GM12891 (cell line): Measurements from ENCODE around the gene THPO.

Experiments
- DNase-seq: peaks from one replicate; pipeline ENCODE4 v3.0.0; 2011; ENCODE audit warnings: low spot score; ENCODE audit not compliant: insufficient read length
- FAIRE-seq: peaks from 2 replicates; lab custom pipeline; 2011; peaks lifted over from hg19 to GRCh38; lab: Jason Lieb, UNC
- PAX5 ChIP-seq: IDR thresholded peaks from 2 replicates; pipeline ENCODE4 v1.6.1; 2011; ENCODE audit warnings: low read length, moderate library complexity, mild to moderate bottlenecking; ENCODE audit not compliant: insufficient read depth, severe bottlenecking
- POLR2A ChIP-seq: IDR thresholded peaks from 2 replicates; pipeline ENCODE4 v1.6.1; 2011; ENCODE audit warnings: low read depth, low read length, control low read depth
- POLR2AphosphoS5 ChIP-seq: IDR thresholded peaks from 2 replicates; pipeline ENCODE4 v1.6.1; 2011; ENCODE audit warnings: low read depth, low read length, control low read depth
- POU2F2 ChIP-seq: IDR thresholded peaks from 2 replicates; pipeline ENCODE4 v1.6.1; 2011; ENCODE audit warnings: low read depth, mild to moderate bottlenecking, control low read depth, low read length, moderate library complexity
- SPI1 ChIP-seq: IDR thresholded peaks from 2 replicates; pipeline ENCODE4 v1.6.1; 2011; ENCODE audit warnings: low read depth, low read length, control low read depth
- TAF1 ChIP-seq: IDR thresholded peaks from 2 replicates; pipeline ENCODE4 v1.6.1; 2011; ENCODE audit warnings: low read depth, low read length, control low read depth

Gene THPO

DNA sequence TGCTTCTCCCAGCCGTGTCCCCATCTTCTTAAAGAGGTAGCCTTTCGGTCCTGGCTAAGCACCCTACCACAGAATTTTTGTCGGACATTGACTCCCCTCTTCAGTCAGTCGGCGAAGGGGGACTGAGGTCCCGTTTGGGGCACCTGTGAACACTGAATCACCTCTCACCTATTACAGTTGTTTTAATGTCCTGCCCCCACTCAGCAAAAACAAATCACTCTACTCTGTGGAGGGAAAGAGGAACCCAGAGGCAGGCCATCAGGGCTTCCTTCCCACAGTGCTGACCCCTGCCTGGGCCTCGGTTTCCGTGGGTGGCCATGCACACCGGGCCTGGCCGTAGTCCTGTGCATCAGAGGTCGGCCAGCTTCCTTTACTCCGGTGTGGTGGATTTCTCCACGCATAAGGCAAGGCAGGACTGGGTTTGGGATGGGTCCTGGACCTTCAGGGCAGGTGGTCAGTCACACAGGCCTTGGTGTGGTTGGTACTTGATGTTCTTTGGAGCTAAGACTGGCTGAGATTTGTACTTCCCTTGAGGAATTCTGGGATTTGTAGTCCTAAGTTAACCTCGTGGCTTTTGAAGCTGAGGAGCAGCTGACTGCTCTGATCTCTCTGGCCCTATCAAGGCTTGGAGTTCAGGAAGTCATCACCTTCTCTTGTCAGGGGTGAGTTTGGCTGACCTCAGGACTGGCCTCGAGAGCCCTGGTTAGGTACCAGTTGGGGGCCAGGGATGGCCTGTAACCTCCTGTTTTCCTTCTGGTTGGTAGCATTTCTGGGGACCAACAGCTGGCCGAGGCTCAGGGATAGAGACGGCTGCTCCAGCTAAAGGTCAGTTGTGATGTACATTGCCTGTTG lies 41.2 kb downstream of the THPO start:
- DNase-seq (no peak), FAIRE-seq (no peak)
- 0 out of 2 replicates have a peak, but pooled peaks have one; percentile 21 for TF ChIP-seq SPI1
- TF ChIP-seq TAF1: no peak

DNA sequence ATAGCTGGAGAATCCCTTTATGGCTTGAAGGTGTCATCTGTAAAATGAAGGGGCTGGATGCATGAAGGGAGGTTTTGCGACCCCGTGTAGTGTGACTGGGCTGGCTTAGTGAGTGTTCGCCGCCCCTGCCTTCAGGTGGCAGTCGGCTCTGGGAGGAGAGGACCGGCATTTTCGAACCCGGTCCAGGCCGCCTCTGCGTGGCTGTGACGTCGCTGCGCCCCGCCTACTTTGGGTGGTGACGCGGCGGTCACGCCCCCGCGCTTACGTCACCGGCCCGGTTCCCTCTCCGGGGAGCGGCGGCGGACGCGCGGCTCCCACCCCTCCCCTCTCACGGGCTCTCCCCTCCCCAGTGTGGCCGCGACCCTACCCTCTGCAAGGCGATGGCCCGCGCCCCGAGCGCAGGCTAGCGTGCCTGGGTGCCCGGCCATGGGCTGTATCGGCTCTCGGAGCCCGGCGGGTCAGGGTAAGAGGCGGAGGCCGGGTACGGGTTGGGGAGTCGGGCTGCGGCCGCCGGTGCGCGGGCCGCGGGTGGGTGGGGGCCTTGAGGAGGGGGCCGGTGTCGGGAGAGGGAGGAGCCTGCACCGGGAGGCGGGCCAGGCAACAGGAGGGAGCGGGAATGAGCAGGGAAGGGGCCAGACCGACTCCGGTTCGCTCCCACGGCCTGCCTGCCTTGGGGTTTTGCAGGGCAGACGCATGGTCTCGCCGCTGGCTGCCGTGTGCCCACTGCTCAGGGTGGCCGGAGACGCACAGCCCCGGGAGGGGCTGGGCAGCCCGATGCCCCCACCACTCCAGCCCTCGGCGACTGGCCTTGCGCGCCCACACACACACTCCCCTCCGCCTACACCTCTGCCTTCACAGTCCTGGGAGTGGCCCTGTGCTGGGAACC lies 42.1 kb downstream of the THPO start:
- TF ChIP-seq PAX5: peak; percentile 73
- TF ChIP-seq POLR2A: peak; percentile 90
- no peak for TF ChIP-seq SPI1
- TF ChIP-seq POU2F2: 0 out of 2 replicates have a peak, but pooled peaks have one; percentile 21
- TF ChIP-seq POLR2AphosphoS5: peak; percentile 88; the same call in 1 of the 2 replicates
- TF ChIP-seq TAF1: 0 out of 2 replicates have a peak, but pooled peaks have one; percentile 34
- FAIRE-seq (peak; percentile 97), DNase-seq (peak; percentile 90)

DNA sequence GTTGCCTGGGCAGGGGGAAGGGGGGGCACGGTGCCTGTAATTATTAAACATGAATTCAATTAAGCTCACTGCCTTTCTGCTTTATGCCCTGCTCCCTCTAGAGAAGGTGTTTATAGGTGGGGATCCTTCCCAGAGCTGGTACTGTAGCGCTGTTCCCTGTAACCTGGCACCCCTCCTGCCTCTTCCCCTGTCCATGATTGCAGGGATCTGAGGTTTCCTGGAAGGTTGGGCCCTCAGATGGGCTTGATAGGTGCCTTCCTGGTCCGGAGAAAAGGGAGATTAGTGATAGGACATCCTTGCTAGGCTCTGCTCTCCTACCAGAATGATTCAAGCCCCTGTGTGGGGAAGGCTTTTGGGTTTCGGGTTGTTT lies 42.7 kb downstream of the THPO start:
- no peak for DNase-seq
- TF ChIP-seq POLR2A (no peak), TAF1 (no peak), SPI1 (no peak), POU2F2 (no peak), POLR2AphosphoS5 (no peak), PAX5 (no peak)
- FAIRE-seq: no peak

DNA sequence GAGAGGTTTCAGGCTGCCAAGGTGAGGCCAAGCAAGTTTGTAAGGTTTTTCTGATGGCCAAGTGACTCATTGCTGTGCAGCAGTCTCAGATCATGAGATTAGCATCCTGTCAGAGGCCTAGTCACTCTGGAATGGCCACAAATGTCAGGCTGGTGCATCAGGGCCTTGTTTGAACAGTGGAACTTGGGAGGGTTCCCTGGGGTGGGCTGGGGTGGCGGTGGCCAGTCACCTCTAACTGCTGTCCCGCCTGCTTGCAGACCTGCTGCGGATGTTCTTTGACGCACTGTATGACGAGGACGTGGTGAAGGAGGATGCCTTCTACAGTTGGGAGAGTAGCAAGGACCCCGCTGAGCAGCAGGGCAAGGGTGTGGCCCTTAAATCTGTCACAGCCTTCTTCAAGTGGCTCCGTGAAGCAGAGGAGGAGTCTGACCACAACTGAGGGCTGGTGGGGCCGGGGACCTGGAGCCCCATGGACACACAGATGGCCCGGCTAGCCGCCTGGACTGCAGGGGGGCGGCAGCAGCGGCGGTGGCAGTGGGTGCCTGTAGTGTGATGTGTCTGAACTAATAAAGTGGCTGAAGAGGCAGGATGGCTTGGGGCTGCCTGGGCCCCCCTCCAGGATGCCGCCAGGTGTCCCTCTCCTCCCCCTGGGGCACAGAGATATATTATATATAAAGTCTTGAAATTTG lies 43.4 kb downstream of the THPO start:
- DNase-seq (no peak), FAIRE-seq (no peak)
- TF ChIP-seq TAF1 (no peak), POU2F2 (no peak), POLR2AphosphoS5 (no peak; the same call in 1 of the 2 replicates), POLR2A (no peak), PAX5 (no peak), SPI1 (no peak)

DNA sequence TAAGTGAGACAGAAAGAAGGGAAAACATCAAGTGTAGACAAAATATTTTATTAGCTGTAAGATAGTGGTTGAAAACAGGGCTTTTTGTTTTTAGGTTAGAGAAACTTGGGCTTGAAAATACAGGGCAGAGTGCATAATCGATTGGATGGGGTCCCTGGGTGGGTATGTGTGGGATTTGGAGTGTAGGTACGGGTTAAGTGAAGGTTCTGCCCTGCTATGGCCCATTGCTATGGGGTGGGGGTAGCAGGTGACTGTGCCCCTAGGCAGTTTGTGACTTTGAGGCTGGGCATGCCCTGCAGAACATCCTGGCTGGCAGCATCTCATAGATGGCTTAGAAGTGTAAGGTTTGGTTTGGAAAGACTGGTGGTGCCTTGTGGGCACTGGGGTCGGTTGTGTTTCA lies 44.3 kb downstream of the THPO start:
- TF ChIP-seq SPI1 (no peak), POLR2A (peak; percentile 65), POLR2AphosphoS5 (peak; percentile 81)
- no peak for FAIRE-seq
- no peak for DNase-seq

DNA sequence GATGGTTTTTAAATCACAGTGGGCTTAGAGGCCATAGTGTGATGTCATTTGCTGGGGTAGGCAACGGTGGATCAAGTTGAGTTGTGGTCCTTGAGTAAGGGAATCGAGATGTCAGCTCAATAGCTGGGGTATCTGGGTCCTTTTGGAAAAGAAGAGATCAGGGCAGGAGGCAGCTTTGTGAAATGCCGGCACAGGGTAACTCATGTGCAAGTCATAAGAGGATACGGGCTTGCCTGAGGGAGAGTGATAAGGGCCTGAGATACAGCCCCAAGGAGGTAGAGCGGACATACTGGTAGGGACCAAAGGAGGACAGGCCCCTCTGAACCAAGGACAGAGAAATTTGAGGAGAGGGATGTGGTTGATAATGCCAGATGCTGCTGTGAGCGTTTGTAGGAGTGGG lies 44.8 kb downstream of the THPO start:
- DNase-seq: no peak
- no peak for TF ChIP-seq PAX5
- peak; percentile 61 for TF ChIP-seq POLR2AphosphoS5
- FAIRE-seq: no peak

DNA sequence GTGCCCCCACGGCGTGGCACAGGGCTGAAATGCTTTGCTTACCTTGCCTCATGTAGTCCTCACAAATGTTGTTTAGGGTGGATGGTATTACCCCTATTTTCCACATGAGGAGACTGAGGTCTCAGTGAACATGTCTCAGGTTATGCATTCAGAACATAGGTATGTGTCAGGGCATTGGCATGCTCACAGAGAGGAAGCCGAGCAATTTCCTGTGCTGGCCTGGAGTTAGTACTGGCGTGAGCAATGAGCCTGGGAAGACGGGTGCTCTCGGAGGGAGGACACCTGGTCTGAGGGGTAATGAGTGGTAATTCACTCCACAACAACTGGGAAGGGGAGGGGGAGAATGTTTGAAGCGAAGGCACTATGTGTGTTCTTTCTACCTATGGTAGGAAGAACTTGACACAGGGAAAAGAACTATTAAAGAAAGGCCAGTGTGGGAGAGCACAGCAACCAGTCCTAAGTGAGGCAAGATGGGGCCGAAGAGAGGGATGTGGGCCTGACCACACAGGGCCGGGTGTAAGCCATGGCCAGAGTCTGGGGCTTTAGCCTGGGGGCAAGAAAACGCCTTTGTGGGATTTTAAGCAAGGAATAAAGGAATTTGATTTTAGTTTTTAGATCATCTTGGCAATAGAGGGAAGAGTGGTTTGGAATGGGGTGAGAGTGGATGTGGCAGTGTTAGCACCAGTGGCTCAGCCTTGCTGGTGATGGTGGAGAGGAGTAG lies 45.5 kb downstream of the THPO start:
- FAIRE-seq (no peak), DNase-seq (no peak)
- TF ChIP-seq TAF1: no peak
- TF ChIP-seq PAX5: no peak
- TF ChIP-seq POLR2A: peak; percentile 11; the same call in 1 of the 2 replicates
- 0 out of 2 replicates have a peak, but pooled peaks have one; percentile 42 for TF ChIP-seq POLR2AphosphoS5
- TF ChIP-seq POU2F2: no peak

DNA sequence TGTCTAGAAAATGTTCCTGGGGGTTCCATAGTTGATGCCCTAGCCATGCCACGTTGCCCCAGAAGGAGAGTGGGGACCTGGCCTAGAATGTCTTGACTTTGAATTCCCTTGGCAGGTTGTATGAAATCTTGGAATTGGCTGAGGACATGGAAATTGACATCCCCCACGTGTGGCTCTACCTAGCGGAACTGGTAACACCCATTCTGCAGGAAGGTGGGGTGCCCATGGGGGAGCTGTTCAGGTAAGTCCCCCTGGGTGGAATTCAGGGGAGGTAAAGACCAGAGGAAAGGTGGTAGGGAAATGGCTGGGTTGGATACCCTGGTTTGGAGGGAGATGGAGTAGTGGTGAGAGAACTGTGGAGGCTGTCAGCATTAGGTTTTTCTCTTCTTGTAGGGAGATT lies 49.5 kb downstream of the THPO start:
- TF ChIP-seq SPI1 (no peak), POLR2AphosphoS5 (0 out of 2 replicates have a peak, but pooled peaks have one; percentile 19), PAX5 (no peak), POU2F2 (no peak), POLR2A (no peak), TAF1 (no peak)
- FAIRE-seq (peak; percentile 38), DNase-seq (no peak)

DNA sequence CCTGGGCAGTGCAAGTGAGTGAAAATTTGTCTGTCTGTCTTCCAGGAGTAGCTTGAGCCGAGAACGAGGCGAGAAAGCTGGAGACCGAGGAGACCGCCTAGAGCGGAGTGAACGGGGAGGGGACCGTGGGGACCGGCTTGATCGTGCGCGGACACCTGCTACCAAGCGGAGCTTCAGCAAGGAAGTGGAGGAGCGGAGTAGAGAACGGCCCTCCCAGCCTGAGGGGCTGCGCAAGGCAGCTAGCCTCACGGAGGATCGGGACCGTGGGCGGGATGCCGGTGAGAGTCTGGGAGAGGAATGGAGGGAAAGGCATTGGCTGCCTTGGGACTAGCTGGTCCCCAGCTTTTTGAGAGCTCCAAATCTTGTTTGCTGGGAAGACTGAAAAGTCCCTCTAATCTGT lies 50.8 kb downstream of the THPO start:
- DNase-seq (no peak), FAIRE-seq (no peak)
- TF ChIP-seq TAF1 (no peak), POLR2A (no peak), POLR2AphosphoS5 (no peak), PAX5 (no peak), POU2F2 (no peak), SPI1 (no peak)
